KBM-7 (cell line): ENCODE measurements around the gene SLC24A3.

Experiments used
- DNase-seq: peaks from one replicate; pipeline ENCODE4 v3.0.0-alpha.2; 2015
- in situ Hi-C: fragments of 300-500 bp; cut with MboI; formaldehyde crosslinking; loops from 2 replicates; pipeline ENCODE4 v1.14.3; 2020; ENCODE audit warnings: low sequenced_read_pairs, low pct_unique_long_range_greater_than_20kb, mixed read lengths

Gene SLC24A3

DNA sequence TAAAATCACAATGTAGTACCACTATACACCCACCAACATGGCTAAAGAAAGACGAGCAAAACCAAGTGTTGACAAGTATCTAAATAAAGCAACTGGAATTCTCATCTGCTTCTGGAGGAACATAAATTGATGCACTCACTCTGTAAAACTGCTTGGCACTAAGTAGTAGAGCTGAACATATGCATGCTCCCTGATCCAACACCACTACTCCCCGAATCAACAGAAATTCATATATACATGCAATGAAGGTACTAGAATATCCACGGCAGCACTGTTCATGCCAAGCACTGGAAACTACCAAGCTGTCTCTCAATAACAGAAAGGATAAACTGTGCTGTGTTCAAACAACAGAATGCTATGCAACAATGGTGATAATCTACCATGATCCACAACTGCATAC lies 326.1 kb downstream of the SLC24A3 start:
- DNase-seq: no peak

DNA sequence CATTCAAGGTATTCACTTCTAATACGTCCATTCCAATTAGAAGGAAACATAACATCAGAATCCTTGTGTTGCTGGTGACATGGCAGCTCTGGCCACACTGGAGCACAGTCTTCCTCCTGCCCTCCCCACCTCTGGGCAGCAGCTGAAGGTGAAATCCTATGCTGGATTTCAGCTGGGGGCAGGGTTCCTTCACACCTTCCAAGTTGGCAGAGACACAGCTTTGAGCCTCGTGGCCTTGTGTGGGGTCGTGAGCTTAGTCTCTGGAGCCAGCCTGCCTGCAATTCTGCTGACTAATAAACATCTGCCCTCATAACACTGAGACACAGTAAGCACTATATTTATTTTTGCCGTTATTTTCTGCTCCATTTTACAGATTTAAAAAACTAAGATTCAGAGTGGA lies 326.7 kb downstream of the SLC24A3 start:
- DNase-seq: no peak
- in situ Hi-C loops: no loop called here

More for the DNA sequence above, 326.1 kb downstream of the SLC24A3 start:
- in situ Hi-C loops: no loop called here

DNA sequence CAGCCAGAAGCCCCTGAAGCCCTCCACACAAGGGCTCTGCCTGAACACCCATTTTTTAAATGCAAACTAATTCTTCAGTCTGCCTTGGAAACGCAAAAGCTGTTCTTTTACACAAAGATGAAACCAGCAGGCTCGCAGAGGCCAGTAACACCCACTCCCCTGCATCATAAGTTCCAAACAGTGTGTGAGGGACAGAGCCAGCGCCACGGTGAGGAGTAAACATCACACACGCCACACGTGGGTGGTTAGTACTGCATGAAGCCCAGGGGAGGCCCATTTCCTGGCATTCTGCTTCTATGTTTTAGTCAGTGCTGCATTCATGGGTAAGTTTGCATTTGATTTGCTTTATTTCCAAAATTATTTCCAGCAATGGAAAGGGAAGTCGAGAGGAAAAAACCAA lies 327.9 kb downstream of the SLC24A3 start:
- in situ Hi-C loops: no loop called here
- DNase-seq: no peak

DNA sequence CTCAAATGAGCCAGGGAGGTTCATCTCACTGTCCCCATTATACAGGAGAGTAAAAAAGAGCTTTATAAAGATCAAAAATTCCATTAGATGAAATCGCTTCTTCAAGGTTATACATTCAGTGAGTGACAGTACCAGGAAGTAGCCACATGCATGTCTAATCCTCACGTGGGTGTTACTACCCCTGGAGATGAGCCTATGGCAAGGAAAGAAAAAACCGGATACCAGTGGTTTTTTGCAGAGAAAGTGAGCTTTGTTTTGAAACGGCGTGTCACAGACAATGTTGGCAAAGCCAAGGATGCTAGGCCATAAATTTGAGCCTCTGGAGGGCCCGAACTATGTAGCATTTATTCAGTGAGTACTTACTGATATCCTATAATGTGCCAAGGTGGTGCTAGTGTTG lies 330.7 kb downstream of the SLC24A3 start:
- no peak for DNase-seq
- in situ Hi-C loops: no loop called here

DNA sequence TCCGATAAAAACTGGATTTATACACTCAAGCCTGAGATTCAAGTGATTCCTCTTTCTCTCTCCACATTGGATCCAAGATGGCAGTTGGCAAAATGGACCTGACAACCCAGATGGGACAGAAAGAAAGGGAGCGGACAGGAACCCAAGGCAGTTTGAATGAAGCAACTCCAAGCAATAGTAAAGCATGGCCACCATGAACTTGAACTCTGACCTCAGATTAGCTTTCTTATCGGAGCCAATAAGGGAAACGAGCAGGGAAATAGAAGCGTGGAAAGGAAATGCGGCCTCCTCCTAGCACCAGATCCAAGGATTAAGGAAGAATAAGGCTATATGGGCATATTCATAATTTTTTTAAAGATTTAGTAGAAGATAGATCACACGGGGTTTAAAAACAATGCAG lies 332.2 kb downstream of the SLC24A3 start:
- in situ Hi-C loops: no loop called here
- no peak for DNase-seq

DNA sequence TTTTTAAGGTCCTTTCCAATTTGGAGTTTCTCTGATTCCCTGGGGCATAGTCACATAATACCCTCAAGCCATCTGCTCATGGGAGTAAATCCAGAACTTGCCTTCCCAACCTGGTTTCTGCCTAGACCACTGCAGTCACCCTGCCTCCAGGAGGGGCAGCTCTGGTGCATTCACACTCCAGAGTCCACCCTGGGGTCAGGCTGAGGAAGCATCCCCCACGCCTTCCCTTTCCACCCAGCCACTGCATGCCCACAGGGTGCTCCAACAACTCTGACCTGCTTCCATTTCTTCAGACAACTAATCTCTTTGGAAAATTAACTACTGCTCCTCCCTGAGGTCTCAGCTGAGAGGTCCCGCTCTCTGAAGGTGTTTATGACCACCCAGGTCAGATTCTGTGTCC lies 334.2 kb downstream of the SLC24A3 start:
- no peak for DNase-seq
- in situ Hi-C loops: no loop called here

DNA sequence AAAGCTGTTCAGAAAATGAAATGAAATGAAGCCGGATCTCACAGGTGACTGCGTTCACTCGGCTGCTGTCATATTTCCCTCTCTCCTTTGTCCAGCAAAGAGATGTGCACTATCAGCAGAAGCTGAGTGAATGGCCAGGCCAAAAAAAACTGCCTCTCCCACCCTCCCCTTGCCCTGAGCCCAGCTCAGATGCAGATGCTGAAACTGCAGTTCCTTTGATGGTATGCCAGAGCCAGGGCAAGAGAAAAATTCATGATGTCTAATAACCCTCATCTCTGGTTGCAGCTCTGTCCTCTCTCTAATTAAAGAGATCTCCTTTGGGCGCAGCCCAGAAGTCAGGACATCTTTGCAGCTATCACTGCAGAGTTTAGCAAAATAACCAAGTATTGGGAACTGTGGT lies 335.1 kb downstream of the SLC24A3 start:
- in situ Hi-C loops: no loop called here
- DNase-seq: no peak

DNA sequence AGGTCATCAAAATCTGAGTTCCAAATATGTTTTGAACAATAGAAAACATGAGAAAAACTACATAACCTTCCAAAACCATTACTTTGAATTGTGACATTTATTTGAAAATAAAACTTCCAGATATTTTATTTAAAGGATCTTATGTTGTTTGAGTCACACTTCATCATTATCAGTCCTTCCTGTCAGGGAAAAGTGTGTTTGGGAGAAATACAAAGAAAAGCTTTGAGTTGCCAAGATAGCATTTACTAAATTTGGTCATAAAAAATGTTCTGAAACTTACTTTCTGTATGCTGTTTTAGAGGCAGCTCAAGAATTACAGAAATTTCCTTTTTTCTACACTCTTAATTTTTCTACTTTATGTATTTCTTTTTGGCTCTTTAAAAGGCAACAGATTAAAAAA lies 337.5 kb downstream of the SLC24A3 start:
- in situ Hi-C loops: no loop called here
- DNase-seq: no peak

DNA sequence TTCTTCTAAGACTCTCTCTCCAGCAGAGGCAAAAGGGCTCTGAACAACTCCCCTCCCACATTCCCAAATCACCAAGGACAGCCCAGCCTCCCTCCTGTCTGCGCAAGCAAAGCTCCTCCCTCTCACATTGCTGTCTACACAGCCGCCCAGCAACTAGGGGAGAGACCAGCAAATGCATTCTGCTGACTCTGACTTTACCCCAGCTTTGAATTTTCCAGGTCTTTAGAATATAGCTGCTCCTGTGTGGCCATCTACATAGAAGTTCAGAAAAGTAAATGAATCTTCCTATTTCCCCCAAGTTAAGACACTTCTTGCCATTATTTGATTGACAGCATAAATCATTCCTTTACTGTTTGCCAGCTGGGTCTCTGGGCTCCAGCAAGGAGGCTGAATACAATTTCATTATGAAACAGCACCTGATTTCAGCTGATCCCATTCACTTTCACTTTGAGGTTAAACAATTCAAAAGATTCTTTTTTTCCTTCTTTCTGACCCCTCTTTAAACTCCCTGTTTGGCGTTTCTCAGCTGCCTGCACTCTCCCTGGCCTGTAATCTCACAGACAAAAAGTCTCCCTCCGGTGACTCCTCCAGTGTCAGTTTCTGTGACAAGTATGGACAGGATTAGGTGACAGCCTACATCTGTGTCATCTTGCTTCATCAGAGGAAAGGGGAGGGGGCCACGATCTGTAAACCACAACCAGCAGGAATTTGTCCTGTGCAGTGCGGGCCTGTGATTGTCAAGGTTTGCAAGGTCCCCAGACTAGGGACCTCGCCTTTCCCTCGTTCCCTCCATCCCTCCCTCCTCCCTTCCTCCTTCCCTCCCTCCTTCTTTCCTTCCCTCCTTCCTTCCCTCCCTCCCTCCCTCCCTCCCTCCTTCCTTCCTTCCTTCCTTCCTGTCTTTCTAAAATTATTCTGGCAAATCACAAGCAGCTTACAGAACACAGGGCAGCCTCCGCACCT lies 340.1 kb downstream of the SLC24A3 start:
- DNase-seq: no peak
- in situ Hi-C loops: no loop called here

DNA sequence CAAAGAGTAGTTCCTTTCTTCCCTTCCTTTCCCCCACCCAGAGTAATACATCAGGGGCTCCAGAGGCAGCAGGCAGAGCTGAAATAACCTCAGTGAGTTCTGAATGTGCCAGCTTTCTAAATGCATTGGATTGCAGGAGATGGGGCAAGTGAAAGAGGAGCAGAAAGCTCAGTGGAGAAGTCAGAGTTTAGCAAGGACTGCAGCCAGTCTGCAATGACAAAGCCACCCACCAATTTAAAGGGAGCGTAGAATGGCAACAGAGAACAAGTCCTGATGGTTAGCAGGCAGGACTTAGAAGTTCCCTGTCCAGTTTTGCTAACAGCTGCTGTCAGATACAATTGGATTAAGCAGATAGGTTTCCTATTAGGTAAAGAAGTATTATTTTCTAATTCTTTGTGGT lies 342.2 kb downstream of the SLC24A3 start:
- in situ Hi-C loops: no loop called here
- no peak for DNase-seq

DNA sequence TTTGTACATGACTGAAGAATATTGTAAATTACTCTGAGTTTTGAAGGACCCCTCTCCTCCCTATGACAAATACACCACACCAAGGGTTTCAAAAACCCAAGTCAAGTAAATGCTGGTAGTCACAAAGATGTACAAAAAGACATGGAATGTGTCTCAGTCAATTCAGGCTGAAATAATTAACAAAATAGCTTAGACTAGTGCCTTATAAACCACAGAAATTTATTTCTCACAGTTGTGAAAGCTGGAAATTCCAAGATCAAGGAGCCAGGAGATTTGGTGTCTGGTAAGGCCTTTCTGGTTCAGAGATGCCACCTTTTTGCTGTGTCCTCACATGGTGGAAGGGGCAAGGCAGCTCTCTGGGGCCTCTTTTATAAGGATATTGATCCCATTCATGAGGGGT lies 343.3 kb downstream of the SLC24A3 start:
- in situ Hi-C loops: no loop called here
- no peak for DNase-seq

DNA sequence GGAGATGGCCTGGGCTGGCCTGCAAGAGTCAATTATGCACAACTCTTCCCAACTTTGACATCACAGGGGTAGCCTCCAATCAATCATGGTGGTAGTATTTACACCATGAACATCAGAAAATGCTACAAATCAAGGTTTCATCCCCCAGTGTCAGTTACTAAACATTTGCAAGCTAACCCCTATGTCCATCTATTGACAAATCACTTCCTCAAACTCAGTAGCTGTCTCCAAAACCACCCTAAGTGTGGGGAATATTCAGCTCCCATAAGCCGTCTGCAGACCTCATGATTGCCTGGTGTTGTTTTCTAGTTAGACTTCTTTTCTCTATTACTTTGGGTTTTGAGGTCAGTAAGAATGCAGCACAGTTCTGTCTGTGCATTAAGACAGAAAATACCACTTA lies 344.8 kb downstream of the SLC24A3 start:
- no peak for DNase-seq
- in situ Hi-C loops: no loop called here

DNA sequence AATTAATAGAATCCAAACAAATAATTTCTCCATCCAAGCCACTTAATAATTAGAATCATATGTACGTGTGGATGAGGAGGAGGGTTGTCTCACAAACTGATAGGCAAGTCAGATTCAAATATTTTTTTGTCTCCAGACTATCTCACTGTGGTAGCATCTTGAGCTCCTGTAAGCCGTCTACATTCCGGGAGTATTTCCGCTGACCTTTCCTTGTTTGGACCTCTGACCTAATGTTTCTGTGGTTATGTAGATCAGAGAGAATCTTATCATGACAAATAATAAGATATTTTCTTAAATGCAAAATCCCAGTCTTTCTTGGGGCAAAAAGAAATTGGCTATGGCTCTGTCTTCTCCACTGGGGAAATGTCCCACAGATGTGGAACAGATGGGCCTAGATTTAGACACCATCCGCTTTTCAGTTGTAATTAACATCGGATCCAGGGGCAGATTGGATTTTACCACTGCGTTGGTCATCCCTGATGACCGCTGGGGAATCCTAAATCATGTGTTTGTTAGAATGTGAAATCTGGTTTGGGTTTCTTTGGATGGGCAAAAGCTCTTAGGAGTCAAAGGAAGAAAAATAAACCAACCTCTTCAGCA lies 348.5 kb downstream of the SLC24A3 start:
- in situ Hi-C loops: no loop called here

DNA sequence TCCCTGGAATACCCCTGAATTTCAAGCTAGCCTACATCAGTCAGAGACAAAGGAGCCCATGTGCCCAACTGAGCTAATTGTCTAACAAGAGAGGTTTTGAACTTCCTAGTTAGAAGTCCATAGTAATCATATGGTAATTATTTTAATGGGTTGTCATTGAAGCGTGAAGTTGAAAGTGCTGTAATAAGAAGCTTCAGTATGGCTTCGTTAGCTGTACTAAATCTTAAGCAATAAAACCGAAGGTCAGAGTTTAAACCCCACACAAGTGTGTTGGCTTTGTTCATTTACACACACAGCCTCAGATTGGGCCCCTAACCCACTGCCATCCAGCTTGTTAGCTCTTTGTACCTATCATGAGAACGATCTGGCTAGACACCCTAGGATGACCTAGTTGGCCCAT lies 350.0 kb downstream of the SLC24A3 start:
- DNase-seq: no peak
- in situ Hi-C loops: no loop called here

More for the DNA sequence above, 348.5 kb downstream of the SLC24A3 start:
- DNase-seq: no peak

DNA sequence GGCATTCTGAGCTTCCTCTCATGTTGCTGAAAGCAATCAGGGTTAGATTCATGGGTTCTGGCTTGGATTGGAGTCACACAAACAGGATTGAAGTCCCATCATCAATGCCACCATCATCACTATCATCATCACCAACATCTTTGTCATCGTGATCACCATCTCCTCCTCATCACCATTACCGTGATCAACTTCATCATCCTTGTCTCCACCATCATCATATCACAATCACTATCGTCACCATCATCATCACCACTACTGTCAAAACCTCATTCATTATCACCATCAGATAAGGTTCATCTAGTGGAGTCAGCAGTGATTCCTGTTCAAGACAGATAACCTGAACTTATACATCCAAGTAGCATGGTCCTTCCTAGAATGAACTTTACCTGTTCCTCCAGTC lies 351.8 kb downstream of the SLC24A3 start:
- no peak for DNase-seq
- in situ Hi-C loops: no loop called here

DNA sequence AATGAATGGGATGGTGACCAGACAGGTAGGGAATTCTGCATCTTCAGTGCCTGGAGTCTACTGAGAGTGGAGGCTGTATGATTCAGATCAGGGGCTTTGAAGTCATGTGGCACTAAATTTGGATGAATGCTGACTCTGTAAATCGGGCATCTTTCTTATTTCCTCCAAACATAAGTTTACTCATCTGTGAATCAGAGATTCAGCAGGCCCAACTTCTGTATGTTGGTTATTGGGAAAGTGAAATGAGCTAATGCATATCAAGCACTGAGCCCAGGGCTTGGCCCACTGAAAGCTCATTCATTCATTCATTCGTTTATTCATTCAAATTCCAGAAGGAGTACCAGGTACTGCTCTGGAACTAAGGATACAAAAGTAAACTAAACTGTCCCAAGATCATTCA lies 353.3 kb downstream of the SLC24A3 start:
- in situ Hi-C loops: no loop called here
- no peak for DNase-seq

DNA sequence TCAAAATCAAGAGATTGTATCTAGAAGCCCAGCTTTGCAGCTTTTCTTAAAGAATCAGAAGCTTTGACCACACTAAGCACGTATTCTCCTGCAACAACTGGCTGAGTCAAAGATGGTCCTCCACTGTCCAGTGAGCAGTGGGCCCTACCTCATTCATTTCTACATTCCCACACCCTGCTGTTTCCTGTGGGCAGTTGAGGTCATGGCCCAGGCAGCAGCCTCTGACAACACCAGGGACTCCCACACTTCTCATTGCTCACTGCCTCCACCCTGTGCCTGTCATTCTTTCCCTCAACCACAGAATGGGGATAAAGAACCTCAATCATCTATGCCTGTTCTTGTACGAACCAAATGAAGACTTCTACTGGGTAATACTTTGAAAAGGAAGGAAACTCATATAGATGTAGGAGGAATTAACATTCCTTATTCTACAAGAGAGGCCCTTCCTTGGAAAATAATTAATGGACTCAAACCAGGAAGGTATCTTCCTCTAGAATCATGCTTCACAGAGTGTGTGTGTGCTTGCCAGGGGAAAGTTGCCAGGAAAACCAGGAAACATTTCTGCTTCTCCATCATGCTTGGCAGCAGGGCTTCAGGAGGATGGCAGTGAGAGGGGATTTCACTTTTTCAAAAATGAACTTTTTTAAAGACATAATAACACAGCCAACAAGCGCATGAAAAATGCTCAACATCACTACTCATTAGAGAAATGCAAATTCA lies 353.9 kb downstream of the SLC24A3 start:
- DNase-seq: no peak
- in situ Hi-C loops: no loop called here

DNA sequence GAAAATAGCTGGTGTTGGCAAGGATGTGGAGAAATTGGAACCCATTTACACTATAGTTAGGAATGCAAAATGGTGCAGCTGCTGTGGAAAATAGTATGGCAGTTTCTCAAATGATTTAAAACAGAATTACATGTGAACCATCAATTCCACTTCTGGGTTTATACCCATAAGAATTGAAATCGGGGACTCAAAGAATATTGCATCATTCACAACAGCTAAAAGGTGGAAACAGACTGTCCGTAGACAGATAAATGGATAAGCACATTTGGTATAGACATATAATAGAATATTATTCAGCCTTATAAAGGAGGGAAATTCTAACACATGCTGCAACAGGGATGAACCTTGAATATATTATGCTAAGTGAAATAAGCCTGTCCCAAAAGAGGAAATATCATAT lies 355.7 kb downstream of the SLC24A3 start:
- DNase-seq: no peak
- in situ Hi-C loops: no loop called here

DNA sequence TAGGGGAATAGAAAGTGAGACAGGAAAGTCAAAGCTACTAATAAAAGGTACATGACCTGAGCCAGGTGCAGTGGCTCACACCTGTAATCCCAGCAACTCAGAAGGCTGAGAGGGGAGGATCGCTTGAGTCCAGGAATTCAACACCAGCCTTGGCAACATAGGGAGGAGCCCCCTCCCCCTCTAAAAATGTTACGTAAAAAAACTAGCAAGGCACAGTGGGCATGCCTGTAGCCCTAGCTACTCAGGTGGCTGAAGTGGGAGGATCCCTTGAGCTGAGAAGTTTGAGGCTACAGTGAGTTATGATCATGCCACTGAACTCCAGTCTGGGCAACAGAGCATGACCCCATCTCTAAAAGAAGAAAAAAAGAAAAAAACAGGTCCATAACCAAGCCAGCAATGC lies 359.6 kb downstream of the SLC24A3 start:
- in situ Hi-C loops: no loop called here
- no peak for DNase-seq

DNA sequence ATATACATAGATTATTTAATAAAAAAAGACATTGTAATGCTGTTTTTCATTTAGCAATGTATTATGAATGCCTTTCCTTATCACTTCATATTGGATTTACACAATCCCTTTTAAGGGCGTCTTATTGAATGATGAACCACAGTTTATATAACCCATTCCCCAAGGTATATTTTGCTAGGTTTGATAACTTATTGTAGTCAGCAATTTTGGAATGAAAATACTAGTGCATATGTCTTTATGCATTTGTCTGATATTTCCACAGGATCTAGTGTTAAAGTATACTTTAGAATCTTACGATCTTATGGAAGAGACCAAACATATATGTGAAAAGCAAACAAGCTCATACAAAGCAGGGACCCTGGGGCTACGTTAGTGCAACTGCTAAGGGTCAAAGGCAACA lies 365.2 kb downstream of the SLC24A3 start:
- DNase-seq: no peak
- in situ Hi-C loops: no loop called here
